Natural killer cell treated with Interleukin-12 subunit alpha and Interleukin-12 subunit beta and Interleukin-15 and Interleukin-18, amount 100 ng/mL, for 72 hours (primary cell): ENCODE measurements around the gene SPATA2. TPM values are rescaled to one million over a fixed set of nuclear protein-coding genes. Genes with fewer than 3 reads are reported as not detected.

Experiments
- ATAC-seq, 2 donors: fragments of 150-1000 bp; cut with Tn5 transposase in 1 of 2; sonication (Bioruptor Pico), chemical (Tn5 transposase) in 1 of 2; 2 replicates each; pipeline ENCODE4 v1.10.0; 2021
- DNase-seq: peaks from one replicate; pipeline ENCODE4 v3.0.0; 2022; ENCODE audit warnings: low spot score
- H3K27ac Mint-ChIP-seq, 2 donors: 1 replicate in 1 of 2; 2 replicates in 1 of 2; pipeline ENCODE4 v1.8.0; 2022; ENCODE audit warnings: mixed read lengths in 2 of 2, mild to moderate bottlenecking in 1 of 2, moderate library complexity in 1 of 2
- H3K27me3 Mint-ChIP-seq, 2 donors: 1 replicate in 1 of 2; 2 replicates in 1 of 2; pipeline ENCODE4 v1.8.0; 2022; ENCODE audit warnings: mixed read lengths in 2 of 2
- H3K36me3 Mint-ChIP-seq: one replicate; pipeline ENCODE4 v1.8.0; 2022; ENCODE audit warnings: mixed read lengths
- H3K4me1 Mint-ChIP-seq, 2 donors: 1 replicate in 1 of 2; 2 replicates in 1 of 2; pipeline ENCODE4 v1.8.0; 2022; ENCODE audit warnings: low read depth in 2 of 2, mixed read lengths in 2 of 2, mild to moderate bottlenecking in 1 of 2
- H3K4me3 Mint-ChIP-seq: one replicate; pipeline ENCODE4 v1.8.0; 2022; ENCODE audit warnings: mixed read lengths
- H3K9me3 Mint-ChIP-seq: 2 replicates; pipeline ENCODE4 v1.8.0; 2022; ENCODE audit warnings: mixed read lengths
- total RNA-seq, 2 donors: library from RNA; stranded (reverse); gene quantifications; one replicate each; pipeline ENCODE4 v1.2.3, GENCODE V29; 2022

Gene SPATA2
- total RNA-seq, 2 donors from 2014 or later = 10.1 to 12.0 TPM

GRCh38 chr20:49889001-49889934 is 26.1 kb downstream of the SPATA2 start:
- H3K36me3 Mint-ChIP-seq = no peaks in the 10 kb centered on the region
- no peak overlapping the region for H3K4me3 Mint-ChIP-seq
- H3K27ac Mint-ChIP-seq = peak overlapping the region; percentile 33 to 54

GRCh38 chr20:49888212-49889000 is 26.9 kb downstream of the SPATA2 start:
- H3K27ac Mint-ChIP-seq = peak overlapping the region; percentile 33 to 54
- DNase-seq = peak; percentile 60
- no peaks in the 10 kb centered on the region for H3K27me3 Mint-ChIP-seq
- ATAC-seq = peak in 1 of 2 donors; percentile 49
- H3K4me1 Mint-ChIP-seq = peaks cover 10 to 17% of the 10 kb centered on the region in 2 donors
- no peak overlapping the region for H3K4me3 Mint-ChIP-seq
- no peaks in the 10 kb centered on the region for H3K36me3 Mint-ChIP-seq
- no peaks in the 10 kb centered on the region for H3K9me3 Mint-ChIP-seq

More at GRCh38 chr20:49889001-49889934, 26.1 kb downstream of the SPATA2 start:
- no peaks in the 10 kb centered on the region for H3K9me3 Mint-ChIP-seq
- ATAC-seq = no peak
- H3K4me1 Mint-ChIP-seq = peaks cover 15 to 26% of the 10 kb centered on the region in 2 donors
- peak; percentile 51 for DNase-seq
- no peaks in the 10 kb centered on the region for H3K27me3 Mint-ChIP-seq

GRCh38 chr20:49887251-49888211 is 27.8 kb downstream of the SPATA2 start:
- H3K36me3 Mint-ChIP-seq = peaks cover under 1% of the 10 kb centered on the region
- ATAC-seq (peak in 1 of 2 donors; percentile 17), DNase-seq (peak; percentile 49)
- H3K4me1 Mint-ChIP-seq = peaks cover 8 to 12% of the 10 kb centered on the region in 2 donors
- H3K27me3 Mint-ChIP-seq = no peaks in the 10 kb centered on the region
- H3K27ac Mint-ChIP-seq = peak overlapping the region in 1 of 2 donors; percentile 26
- H3K4me3 Mint-ChIP-seq = no peak overlapping the region
- H3K9me3 Mint-ChIP-seq = no peaks in the 10 kb centered on the region

GRCh38 chr20:49886571-49887213 is 28.6 kb downstream of the SPATA2 start:
- DNase-seq (peak; percentile 44), ATAC-seq (no peak)
- H3K4me1 Mint-ChIP-seq = peaks cover 12% of the 10 kb centered on the region in 2 donors
- H3K36me3 Mint-ChIP-seq = peaks cover 5% of the 10 kb centered on the region
- no peak overlapping the region for H3K4me3 Mint-ChIP-seq
- H3K27me3 Mint-ChIP-seq = no peaks in the 10 kb centered on the region
- H3K27ac Mint-ChIP-seq = peak overlapping the region in 1 of 2 donors; percentile 63
- H3K9me3 Mint-ChIP-seq = no peaks in the 10 kb centered on the region

- DNase-seq (peak; percentile 1), ATAC-seq (no peak)
- Mint-ChIP-seq H3K4me3 (no peak overlapping the region), H3K9me3 (no peaks in the 10 kb centered on the region), H3K27ac (peak overlapping the region in 1 of 2 donors; percentile 63), H3K27me3 (no peaks in the 10 kb centered on the region), H3K36me3 (peaks cover 5% of the 10 kb centered on the region), H3K4me1 (peaks cover 12% of the 10 kb centered on the region in 2 donors)
These were observed 29.6 kb downstream of the SPATA2 start for GRCh38 chr20:49885558-49886332.

GRCh38 chr20:49883246-49883802 is 32.0 kb downstream of the SPATA2 start:
- H3K9me3 Mint-ChIP-seq = no peaks in the 10 kb centered on the region
- ATAC-seq = no peak
- peak; percentile 29 for DNase-seq
- H3K27ac Mint-ChIP-seq = no peak overlapping the region
- no peaks in the 10 kb centered on the region for H3K27me3 Mint-ChIP-seq
- peaks cover 2 to 9% of the 10 kb centered on the region in 2 donors for H3K4me1 Mint-ChIP-seq
- no peak overlapping the region for H3K4me3 Mint-ChIP-seq
- H3K36me3 Mint-ChIP-seq = peaks cover 5% of the 10 kb centered on the region

- Mint-ChIP-seq H3K4me1 (peaks cover 0 to 5% of the 10 kb centered on the region in 2 donors), H3K9me3 (no peaks in the 10 kb centered on the region), H3K27me3 (no peaks in the 10 kb centered on the region), H3K4me3 (no peak overlapping the region), H3K27ac (no peak overlapping the region), H3K36me3 (peaks cover 5% of the 10 kb centered on the region)
- DNase-seq (peak; percentile 44), ATAC-seq (no peak)
These were observed 33.0 kb downstream of the SPATA2 start for GRCh38 chr20:49882171-49882970.

- H3K4me3 Mint-ChIP-seq = no peak overlapping the region
- ATAC-seq (no peak), DNase-seq (no peak)
- H3K4me1 Mint-ChIP-seq = peaks cover 0 to 5% of the 10 kb centered on the region in 2 donors
- no peaks in the 10 kb centered on the region for H3K9me3 Mint-ChIP-seq
- peaks cover 5% of the 10 kb centered on the region for H3K36me3 Mint-ChIP-seq
- H3K27ac Mint-ChIP-seq = peak overlapping the region in 1 of 2 donors; percentile 12
- H3K27me3 Mint-ChIP-seq = no peaks in the 10 kb centered on the region
These were observed 34.4 kb downstream of the SPATA2 start for GRCh38 chr20:49880724-49881445.

GRCh38 chr20:49880177-49880576 is 35.2 kb downstream of the SPATA2 start:
- Mint-ChIP-seq H3K36me3 (peaks cover 5% of the 10 kb centered on the region), H3K4me3 (no peak overlapping the region), H3K9me3 (no peaks in the 10 kb centered on the region), H3K27me3 (no peaks in the 10 kb centered on the region), H3K4me1 (peaks cover 0 to 5% of the 10 kb centered on the region in 2 donors), H3K27ac (no peak overlapping the region)
- no peak for ATAC-seq
- no peak for DNase-seq

- ATAC-seq = no peak
- Mint-ChIP-seq H3K36me3 (peaks cover 5% of the 10 kb centered on the region), H3K4me3 (no peak overlapping the region)
These were observed 36.4 kb downstream of the SPATA2 start for GRCh38 chr20:49878977-49879376.

More at GRCh38 chr20:49878977-49879376, 36.4 kb downstream of the SPATA2 start:
- peaks cover 0 to 5% of the 10 kb centered on the region in 2 donors for H3K4me1 Mint-ChIP-seq
- H3K9me3 Mint-ChIP-seq = no peaks in the 10 kb centered on the region
- no peak for DNase-seq
- H3K27me3 Mint-ChIP-seq = no peaks in the 10 kb centered on the region
- no peak overlapping the region for H3K27ac Mint-ChIP-seq
